Transverse colon (tissue), 3 donors: Measurements from ENCODE around the gene PRSS23.

ENCODE experiments used
- CTCF ChIP-seq, 5 experiments: fragments of 200-600 bp in 3 of 5; fragments of 450-650 bp in 2 of 5; sonication (generic) in 3 of 5; IDR thresholded peaks; 1 replicate in 2 of 5; 2 replicates in 3 of 5; pipeline ENCODE4 v1.5.1; 2016 to 2017; ENCODE audit warnings: antibody characterized with exemption in 5 of 5, inconsistent platforms in 3 of 5, mild to moderate bottlenecking in 2 of 5, moderate library complexity in 1 of 5
- EP300 ChIP-seq: sonication (generic); formaldehyde crosslinking; IDR thresholded peaks from one replicate; pipeline ENCODE4 v1.6.1; 2017; ENCODE audit warnings: antibody characterized with exemption, low read depth
- POLR2A ChIP-seq: fragments of 450-650 bp; IDR thresholded peaks from one replicate; pipeline ENCODE4 v1.6.1; 2016; ENCODE audit warnings: antibody characterized with exemption, mild to moderate bottlenecking, moderate library complexity

DNA sequence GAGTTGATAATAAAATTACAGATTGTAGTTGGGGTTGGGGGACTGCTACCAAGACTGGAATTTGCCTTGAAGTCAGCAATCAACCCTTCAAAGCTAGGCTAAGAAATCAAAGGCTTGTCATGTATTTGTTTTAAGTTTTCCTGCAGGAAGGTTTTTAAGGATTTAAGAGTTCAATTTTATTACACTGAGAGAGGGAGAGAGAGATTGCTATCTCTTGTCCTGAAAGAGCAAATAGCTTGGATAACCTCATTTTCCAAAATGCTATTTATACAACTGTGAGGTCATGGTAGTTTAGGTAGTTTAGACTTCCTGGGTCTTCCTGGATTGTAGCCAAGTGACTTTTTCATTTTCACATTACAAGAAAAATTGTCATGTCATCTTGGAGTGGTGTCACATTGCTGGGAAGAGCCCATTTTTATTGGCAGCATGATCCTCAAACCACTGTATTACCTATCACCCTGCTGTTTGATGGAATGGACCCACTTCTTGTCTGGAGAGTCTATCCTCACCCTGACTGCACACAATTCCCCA lies 10.1 kb upstream of the PRSS23 start:
- no peak for TF ChIP-seq CTCF (IDR thresholded peaks at IDR 0.05)
- TF ChIP-seq EP300 = no peak
- TF ChIP-seq POLR2A = no peak
